ENCODE measurements around the gene HOXB3. TPM values are rescaled to one million over a fixed set of nuclear protein-coding genes. Genes with fewer than 3 reads are reported as not detected.

Gene HOXB3
- polyA plus RNA-seq, 1 donor (not counting 4 experiments of a cell fraction or from before 2014, with no cell fraction given): 1.1 TPM

DNA sequence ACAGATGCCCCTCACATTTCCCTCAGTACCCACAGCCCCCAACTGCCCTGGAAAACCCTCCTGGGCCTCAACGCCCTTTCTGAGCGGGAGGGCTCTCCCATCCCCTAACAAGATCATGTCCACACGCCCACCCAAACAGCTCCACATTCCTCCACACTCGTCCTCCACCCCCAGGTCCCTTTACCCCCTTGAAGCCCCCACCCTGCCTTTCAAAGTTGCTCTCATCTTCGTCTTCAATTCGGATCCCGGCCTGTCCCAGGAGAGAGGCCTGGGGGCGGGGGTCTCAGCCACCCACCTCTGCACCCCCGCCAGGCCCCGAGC is 26.2 kb downstream of the HOXB3 start:
- no peak for DNase-seq (ENCODE audit: low read depth, low spot score)
- TF ChIP-seq, protein P1, sequence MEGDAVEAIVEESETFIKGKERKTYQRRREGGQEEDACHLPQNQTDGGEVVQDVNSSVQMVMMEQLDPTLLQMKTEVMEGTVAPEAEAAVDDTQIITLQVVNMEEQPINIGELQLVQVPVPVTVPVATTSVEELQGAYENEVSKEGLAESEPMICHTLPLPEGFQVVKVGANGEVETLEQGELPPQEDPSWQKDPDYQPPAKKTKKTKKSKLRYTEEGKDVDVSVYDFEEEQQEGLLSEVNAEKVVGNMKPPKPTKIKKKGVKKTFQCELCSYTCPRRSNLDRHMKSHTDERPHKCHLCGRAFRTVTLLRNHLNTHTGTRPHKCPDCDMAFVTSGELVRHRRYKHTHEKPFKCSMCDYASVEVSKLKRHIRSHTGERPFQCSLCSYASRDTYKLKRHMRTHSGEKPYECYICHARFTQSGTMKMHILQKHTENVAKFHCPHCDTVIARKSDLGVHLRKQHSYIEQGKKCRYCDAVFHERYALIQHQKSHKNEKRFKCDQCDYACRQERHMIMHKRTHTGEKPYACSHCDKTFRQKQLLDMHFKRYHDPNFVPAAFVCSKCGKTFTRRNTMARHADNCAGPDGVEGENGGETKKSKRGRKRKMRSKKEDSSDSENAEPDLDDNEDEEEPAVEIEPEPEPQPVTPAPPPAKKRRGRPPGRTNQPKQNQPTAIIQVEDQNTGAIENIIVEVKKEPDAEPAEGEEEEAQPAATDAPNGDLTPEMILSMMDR (optimal IDR thresholded peaks at IDR 0.05 in 1 of 3, IDR thresholded peaks at IDR 0.05 in 1 of 3, conservative IDR thresholded peaks at IDR 0.05 in 1 of 3; ENCODE audit: extremely low read depth in 1 of 3, insufficient read depth in 2 of 3, low read length in 3 of 3): no peak
- no peak for TF ChIP-seq EZH2 (IDR thresholded peaks at IDR 0.05; ENCODE audit: low read length)
- Histone ChIP-seq H3K36me3 (ENCODE audit: control insufficient read depth in 2 of 2, extremely low read depth in 1 of 2, insufficient read depth in 2 of 2, low read length in 2 of 2) (peaks cover 0 to 3% of the 10 kb centered on the region in 2 experiments), H3K9ac (ENCODE audit: control insufficient read depth, extremely low read depth, insufficient read depth, low read length) (no peak overlapping the region), H3K79me2 (ENCODE audit: control insufficient read depth, insufficient read depth, low read length) (no peaks in the 10 kb centered on the region), H3K9me1 (ENCODE audit: control insufficient read depth, extremely low read depth, insufficient read depth, low read length) (no peaks in the 10 kb centered on the region), H3K4me3 (ENCODE audit: control insufficient read depth in 2 of 3, extremely low read depth in 1 of 3, insufficient read depth in 2 of 3, low read depth in 1 of 3, low read length in 3 of 3) (no peak overlapping the region), H3K9me3 (ENCODE audit: control insufficient read depth, low read depth, low read length) (no peaks in the 10 kb centered on the region), H2AFZ (ENCODE audit: control insufficient read depth, low read length) (no peak overlapping the region), H3K27ac (ENCODE audit: control insufficient read depth, insufficient read depth, low read length) (no peak overlapping the region), H3K27me3 (ENCODE audit: control insufficient read depth, extremely low read depth, insufficient read depth, low read length) (peaks cover 54% of the 10 kb centered on the region), H4K20me1 (ENCODE audit: control insufficient read depth, extremely low read depth, insufficient read depth, low read length) (no peaks in the 10 kb centered on the region), H3K4me2 (ENCODE audit: control insufficient read depth, extremely low read depth, insufficient read depth, low read depth, low read length) (peak overlapping the region; percentile 7), H3K4me1 (ENCODE audit: control insufficient read depth, extremely low read depth, insufficient read depth, low read length) (no peaks in the 10 kb centered on the region)
- no peak for FAIRE-seq
- dilution Hi-C loops (cut with MboI; ENCODE audit: extremely low pct_ligation_motif_present, low sequenced_read_pairs): no loop called here

DNA sequence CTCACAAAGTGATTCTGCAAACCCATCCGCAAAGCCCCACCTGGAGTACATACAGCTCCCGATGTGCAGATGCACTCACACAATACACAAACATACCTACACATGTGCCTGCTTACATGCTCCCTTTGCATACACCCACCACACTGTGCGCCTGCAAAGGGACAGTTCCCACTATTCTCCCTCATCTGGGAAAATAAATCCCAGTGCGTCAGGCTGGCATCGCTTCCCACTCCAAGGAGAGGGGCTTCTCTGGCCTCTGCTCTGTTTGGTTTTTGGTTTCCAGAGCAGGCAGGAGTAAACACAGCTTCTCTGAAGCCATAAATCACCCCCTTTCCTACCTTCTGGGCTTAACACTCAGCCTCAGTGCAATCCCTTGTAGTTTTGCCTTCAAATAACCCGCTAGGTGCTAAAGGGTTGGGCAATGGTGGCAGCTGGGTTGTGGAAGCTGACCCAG is 26.6 kb downstream of the HOXB3 start:
- Histone ChIP-seq H3K4me2 (ENCODE audit: control insufficient read depth, extremely low read depth, insufficient read depth, low read depth, low read length) (peak overlapping the region; percentile 7), H3K27ac (ENCODE audit: control insufficient read depth, insufficient read depth, low read length) (no peak overlapping the region)

More for the DNA sequence above, 26.6 kb downstream of the HOXB3 start:
- peaks cover 51% of the 10 kb centered on the region for H3K27me3 ChIP-seq (ENCODE audit: control insufficient read depth, extremely low read depth, insufficient read depth, low read length)
- peak; percentile 52 for TF ChIP-seq EZH2 (IDR thresholded peaks at IDR 0.05; ENCODE audit: low read length)
- TF ChIP-seq, protein P1 (optimal IDR thresholded peaks at IDR 0.05 in 1 of 3, IDR thresholded peaks at IDR 0.05 in 1 of 3, conservative IDR thresholded peaks at IDR 0.05 in 1 of 3; ENCODE audit: extremely low read depth in 1 of 3, insufficient read depth in 2 of 3, low read length in 3 of 3): no peak
- H3K9me1 ChIP-seq (ENCODE audit: control insufficient read depth, extremely low read depth, insufficient read depth, low read length): no peaks in the 10 kb centered on the region
- no peak overlapping the region for H2AFZ ChIP-seq (ENCODE audit: control insufficient read depth, low read length)
- H3K4me3 ChIP-seq (ENCODE audit: control insufficient read depth in 2 of 3, extremely low read depth in 1 of 3, insufficient read depth in 2 of 3, low read depth in 1 of 3, low read length in 3 of 3): no peak overlapping the region
- no peaks in the 10 kb centered on the region for H3K4me1 ChIP-seq (ENCODE audit: control insufficient read depth, extremely low read depth, insufficient read depth, low read length)
- no peaks in the 10 kb centered on the region for H3K79me2 ChIP-seq (ENCODE audit: control insufficient read depth, insufficient read depth, low read length)
- no peaks in the 10 kb centered on the region for H4K20me1 ChIP-seq (ENCODE audit: control insufficient read depth, extremely low read depth, insufficient read depth, low read length)
- no peak overlapping the region for H3K9ac ChIP-seq (ENCODE audit: control insufficient read depth, extremely low read depth, insufficient read depth, low read length)
- FAIRE-seq (no peak), DNase-seq (ENCODE audit: low read depth, low spot score) (no peak)
- H3K9me3 ChIP-seq (ENCODE audit: control insufficient read depth, low read depth, low read length): no peaks in the 10 kb centered on the region
- H3K36me3 ChIP-seq (ENCODE audit: control insufficient read depth in 2 of 2, extremely low read depth in 1 of 2, insufficient read depth in 2 of 2, low read length in 2 of 2): peaks cover 0 to 3% of the 10 kb centered on the region in 2 experiments
- dilution Hi-C loops (cut with MboI; ENCODE audit: extremely low pct_ligation_motif_present, low sequenced_read_pairs): no loop called here
